GM19193 (cell line): Measurements from ENCODE around the gene HTR4.

Experiments used
- POLR2A ChIP-seq: IDR thresholded peaks from 4 replicates; pipeline ENCODE4 v1.6.1; 2011; ENCODE audit not compliant: insufficient read depth, insufficient read length; ENCODE audit errors: extremely low read depth

The HTR4 gene, protein sequence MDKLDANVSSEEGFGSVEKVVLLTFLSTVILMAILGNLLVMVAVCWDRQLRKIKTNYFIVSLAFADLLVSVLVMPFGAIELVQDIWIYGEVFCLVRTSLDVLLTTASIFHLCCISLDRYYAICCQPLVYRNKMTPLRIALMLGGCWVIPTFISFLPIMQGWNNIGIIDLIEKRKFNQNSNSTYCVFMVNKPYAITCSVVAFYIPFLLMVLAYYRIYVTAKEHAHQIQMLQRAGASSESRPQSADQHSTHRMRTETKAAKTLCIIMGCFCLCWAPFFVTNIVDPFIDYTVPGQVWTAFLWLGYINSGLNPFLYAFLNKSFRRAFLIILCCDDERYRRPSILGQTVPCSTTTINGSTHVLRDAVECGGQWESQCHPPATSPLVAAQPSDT

DNA sequence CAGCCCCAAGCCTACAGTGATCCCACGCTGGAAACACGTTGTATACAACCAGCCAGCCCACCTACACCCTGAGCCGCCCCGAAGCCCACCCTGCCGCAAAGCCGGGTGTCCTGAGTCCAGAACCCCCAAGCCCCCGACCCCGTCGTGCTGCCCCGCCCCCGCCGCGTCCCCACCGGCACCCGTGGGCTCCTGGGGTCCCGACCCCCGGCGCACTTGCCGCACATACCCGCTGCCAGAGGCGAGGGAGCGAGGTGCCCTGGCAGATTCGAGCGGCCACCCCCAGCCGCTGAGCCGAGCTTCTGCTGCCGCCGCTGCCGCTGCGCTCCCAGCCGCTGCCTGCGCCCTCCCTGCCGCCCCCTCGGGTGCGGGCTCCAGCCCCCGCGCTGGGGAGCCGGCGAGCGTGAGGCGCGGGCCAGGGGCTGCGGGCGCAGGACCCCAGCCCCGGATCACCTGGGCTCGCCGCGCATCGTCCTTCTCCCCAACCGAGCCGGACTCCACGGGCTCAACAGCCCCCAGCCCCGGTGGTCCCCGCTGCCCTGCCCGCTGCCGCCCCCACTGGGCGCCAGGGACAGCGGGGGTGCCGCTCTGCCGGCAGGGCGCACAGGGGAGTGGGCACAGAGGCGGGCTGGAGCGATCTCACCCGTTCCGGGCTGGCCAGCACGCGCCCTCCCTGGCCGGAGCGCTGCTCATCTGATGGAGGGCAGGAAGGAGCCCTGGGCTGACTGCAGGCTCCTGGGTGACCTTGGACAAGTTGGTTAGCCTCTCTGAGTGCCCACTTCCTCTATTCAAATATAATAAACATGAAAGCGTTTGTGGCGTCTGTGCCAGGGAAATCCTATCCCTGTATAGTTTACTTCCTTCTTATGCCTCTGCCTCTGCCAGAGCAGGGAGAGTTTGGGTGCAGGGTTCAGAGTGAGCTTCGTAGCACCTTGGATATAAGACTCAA lies at the start of gene HTR4:
Gene HTR4 (minus strand): TSS at position 692 of the 946 bp plus-strand sequence. CDS start 17,513 bp downstream, outside the sequence.
- TF ChIP-seq POLR2A, result no peak

DNA sequence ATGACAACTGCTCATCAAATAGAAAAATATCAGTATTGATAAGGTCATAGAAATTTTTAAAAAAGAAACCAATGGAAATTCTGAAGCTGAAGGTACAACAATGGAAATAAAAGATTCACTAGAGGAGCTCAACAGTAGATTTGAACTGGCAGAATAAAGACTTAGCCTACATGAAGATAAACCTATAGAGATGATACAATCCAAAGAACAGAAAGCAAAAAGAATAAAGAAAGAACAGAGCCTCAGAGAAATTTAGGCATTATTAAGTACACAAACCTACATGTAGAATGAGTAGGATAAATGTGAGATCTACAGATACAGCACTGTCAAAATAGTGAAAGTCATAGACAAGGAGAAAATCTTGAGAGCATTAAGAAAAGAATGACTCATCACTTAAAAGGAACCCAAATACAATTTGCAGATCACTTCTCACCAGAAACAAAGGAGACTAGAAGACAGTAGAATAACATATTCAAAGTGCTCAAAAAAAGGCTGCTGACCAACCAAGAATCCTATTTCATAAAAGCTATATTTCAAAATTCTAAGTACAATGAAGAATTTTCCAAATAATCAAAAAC lies 47.8 kb upstream of the HTR4 start:
- TF ChIP-seq POLR2A, result no peak

DNA sequence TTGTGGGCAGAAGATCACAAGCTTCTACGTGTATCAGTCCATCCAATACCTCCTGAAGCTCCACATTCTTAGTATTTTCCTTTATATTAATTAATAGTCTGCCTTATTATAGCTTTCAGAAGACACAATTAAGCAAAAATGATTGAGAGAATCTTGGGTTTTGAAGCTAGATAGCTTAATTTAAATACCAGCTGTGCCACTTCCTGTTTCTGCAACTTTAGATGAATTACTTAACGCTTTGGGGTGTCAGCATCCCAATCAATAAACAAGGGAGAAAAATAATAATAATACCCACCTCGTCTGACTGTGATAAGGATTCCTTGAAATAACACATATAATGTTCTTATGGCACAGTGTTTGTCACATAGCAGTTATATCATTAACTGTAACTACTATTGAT lies 44.7 kb upstream of the HTR4 start:
- TF ChIP-seq POLR2A, result no peak

DNA sequence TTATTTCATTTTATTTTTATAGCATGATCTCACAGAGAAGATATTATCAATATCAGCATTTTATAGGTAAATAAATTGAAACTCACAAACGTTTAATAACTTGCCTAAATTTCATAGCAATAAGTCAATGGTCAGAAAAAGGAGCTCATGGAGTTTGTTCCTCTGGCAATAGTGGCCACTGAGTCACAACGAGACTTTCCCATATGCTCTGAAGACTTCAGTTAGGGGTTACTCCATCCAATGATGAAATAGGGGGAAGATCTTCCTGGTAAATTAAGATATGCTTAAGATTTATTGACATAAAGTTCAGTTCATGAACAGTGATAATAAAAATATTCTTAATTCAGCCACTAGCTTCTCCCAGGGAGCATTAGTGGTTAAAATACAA lies 43.5 kb upstream of the HTR4 start:
- no peak for TF ChIP-seq POLR2A

DNA sequence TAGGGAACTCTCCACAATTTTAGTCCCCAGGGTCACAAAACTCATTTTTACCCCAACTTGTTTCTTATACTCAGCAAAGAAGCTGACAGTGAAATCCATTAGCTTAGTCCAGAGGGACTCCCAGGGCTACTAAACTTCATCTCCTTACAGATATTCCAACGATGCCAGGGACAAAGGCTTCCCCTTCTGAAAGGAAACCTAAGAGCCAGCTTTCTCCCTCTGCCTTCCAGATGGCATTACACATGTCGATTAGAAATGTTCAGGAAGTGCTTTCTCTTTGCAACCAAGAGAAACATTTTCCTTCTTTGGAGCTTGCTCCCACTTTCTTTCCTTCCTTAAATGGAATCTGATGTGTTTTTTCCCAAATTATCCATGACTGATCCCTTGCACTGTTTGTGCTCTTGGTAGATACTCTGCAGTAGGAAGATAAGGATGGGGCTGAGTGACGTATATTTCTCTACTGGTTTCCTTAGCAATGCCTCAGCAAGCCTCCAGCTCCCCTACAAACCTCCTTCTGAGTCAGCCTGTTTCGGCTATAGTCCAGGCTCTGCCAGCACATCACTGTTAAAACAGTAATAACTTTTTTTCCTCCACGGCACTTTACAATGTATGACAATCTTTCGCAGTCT lies 43.0 kb upstream of the HTR4 start:
- TF ChIP-seq POLR2A, result no peak

DNA sequence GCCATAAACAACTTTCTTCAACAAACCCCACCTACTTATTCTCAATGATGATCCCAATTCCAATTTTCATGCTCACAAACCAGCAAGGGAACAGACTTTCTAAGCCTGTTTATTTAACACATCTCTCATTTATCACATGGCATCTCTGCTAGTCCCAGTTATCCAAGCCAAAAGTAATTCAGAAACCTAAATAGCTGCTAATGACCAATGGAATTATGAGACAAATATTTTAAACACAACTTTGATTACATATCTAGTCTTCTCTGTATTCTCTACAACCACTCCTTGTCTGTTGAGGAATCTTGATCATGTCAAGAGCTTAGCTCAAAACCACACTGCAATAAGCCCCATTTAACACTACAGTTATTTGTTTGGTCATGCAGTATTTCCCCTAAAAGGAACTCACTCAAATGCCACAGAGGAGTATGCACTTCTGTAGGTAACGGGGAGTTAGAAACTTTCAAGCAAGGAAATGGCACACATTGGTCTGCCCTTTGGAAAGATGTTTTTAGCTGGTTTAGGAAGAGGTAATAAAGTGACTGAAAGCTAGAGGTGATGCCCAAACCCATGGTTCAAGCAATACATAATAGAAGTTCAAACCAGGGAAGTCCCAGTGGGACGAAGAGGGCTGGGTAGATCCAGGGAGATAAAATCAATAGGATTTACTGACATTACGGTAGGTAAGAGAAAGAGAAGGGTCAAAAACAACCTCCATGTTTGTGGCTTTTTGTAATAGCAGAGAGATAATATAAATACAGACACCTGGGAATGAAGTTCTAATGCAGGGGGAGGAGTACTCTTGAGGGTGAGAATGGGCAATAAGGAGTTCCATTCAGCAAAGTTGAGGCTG lies 42.1 kb upstream of the HTR4 start:
- TF ChIP-seq POLR2A, result no peak

DNA sequence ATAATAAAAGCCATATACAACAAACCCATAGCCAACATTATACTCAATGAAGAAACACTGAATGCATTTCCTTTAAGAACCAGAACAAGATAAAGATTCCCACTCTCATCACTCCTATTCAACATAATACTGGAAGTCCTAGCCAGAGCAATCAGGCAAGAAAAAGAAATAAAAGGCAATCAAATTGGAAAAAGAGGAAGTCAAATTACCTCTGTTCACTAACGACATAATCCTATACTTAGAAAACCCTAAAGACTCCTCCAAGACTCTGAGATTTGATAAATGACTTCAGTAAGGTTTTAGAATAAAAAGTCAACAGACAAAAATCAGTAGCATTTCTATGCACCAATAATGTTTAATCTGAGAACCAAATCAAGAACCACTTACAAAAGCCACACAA lies 36.6 kb upstream of the HTR4 start:
- TF ChIP-seq POLR2A, result no peak

DNA sequence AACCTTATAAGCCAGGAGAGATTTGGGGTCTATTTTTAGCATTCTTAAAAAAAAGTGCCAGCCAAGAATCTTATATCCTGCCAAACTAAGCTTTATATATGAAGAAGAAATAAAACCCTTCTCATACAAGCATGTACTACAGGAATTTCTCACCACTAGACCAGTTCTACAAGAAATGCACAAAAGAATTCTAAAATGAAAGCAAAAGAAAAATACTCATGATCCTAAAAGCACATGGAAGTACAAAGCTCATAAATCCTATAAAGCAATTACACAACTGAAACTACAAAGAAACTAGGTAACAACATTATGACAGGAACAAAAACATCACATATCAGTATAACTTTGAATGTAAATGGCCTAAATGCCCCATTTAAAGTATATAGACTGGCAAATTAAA lies 34.5 kb upstream of the HTR4 start:
- no peak for TF ChIP-seq POLR2A

DNA sequence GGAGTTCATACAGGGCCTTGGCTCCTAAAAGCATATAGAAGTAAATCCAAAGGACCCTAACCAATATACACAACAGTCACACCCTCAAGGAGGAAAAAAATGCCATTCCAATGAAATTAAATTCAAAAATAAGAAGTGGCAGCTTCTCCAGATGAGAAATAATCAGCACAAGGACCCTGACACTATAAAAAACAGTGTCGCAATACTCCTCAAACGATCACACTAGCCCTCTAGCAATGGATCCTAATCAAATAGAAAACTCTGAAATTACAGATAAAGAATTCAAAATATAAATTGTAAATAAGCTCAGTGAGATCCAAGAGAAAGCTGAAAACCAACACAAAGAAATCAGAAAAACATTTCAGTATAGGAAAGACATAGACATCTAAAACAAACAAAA lies 33.5 kb upstream of the HTR4 start:
- no peak for TF ChIP-seq POLR2A

DNA sequence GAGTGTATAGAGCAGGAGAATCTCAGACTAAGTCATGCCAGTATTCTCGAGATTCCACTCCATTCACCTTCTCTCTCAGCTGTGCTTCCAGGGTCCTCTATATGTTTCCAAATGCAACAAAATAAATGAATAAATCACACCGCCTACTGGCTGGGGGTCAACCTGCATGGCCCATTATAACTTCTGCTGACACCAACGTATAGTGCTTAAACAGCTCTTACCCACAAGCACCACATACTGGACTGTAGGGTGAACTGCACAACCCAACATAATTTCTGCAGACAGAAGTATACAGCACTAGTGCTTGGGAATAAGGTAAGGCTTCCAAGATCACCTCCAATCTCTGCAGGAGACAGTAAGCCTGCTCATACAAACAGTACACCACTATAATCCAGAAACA lies 33.1 kb upstream of the HTR4 start:
- TF ChIP-seq POLR2A, result no peak

DNA sequence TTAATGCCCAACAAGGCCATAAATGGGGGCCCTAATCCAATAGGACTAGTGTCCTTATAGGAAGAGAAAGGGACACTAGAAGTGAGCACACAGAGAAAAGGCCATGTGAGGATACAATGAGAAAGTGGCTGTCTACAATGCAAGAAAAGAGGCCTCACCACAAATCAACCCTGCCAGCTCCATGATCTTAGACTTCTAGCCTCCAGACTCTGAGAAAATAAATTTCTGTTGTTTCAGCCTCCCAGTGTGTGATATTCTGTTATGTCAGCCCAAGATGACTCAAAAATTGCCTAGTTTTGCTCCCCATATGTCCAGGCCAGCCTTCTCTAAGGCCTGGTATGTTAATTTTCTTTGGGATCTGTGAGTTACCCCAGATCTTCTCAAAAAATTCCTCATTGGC lies 32.3 kb upstream of the HTR4 start:
- no peak for TF ChIP-seq POLR2A

DNA sequence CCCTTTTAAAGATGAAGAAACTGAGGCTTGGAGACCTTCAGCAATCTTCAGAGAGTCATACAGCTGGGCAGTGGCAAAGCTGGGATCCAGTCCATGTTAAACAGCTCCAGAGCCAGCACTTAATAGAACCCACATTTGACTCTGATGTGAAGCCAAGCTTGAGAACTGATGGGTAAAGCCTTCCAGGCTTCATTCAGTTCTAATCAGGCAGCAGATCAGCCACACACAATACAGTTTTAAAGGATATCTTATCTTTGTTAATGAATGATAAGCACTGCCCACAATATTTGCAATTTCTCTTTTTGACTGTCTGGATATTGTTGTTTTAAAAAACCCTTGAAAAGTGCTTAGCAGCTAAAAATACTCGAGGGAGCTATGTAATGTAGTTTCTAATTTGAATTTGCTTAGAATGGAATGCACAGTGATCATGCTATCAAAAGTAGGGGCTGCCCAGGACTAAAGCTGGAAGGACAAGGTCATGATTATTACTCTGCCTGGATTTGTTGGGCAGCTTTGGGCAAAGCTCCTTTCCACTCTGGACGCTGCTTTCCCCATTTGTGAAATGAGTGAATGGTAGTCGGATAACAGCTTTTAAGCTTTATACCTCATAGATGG lies 31.3 kb upstream of the HTR4 start:
- TF ChIP-seq POLR2A, result no peak

DNA sequence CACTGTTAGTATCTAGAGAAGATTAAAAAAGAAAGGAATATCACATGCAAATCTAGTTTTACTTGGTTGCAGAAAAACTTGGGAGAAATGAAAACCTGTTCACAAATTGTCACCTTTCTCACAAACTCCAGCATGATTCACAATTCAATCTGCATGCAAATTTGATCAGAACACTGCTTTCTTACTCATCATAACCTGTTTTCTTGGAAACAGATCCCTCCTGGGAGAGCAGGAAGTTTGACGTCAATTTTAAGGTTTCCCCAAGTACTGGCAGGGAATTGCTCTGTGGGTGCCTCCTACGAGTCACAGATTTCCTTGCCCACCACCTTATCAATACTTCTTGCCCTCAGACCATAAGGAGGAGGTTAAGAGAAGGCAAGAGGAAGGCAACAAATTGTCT lies 30.2 kb upstream of the HTR4 start:
- no peak for TF ChIP-seq POLR2A

DNA sequence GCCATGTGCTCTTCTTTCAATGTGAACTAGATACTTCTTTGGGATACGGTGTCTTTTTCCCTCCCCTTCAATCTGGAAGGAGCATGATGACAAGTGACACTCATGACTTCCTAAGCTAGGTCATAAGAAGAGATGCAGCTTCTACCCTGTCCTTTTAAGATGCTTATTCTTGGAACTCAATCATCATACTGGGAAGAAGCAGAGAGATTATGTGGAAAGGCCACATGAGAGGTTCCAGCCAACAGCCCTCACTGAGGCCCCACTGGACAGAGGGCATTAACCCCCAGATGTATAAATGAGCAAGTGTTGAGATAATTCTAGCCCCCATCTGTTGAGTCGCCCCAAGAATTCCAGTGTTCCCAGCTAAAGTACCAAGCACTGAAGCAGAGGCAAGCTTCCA lies 29.3 kb upstream of the HTR4 start:
- TF ChIP-seq POLR2A, result no peak
